Left ventricle myocardium inferior (tissue), 1 donor: ENCODE results near the gene ALDOA. TPM values are rescaled to one million over a fixed set of nuclear protein-coding genes. Genes with fewer than 3 reads are reported as not detected.
"Not testable (repeated sequence)": the region's sequence is repeated elsewhere in the genome, so short reads cannot be mapped to it uniquely, and the experiment has no call there.

Experiments
- DNase-seq: peaks from one replicate; pipeline ENCODE4 v3.0.0-alpha.2; 2020
- H3K27ac ChIP-seq: fragments of 200-600 bp; replicated peaks from 2 replicates; pipeline ENCODE4 v1.8.0; 2021
- H3K27me3 ChIP-seq: fragments of 200-600 bp; 2 replicates; pipeline ENCODE4 v1.8.0; 2021; ENCODE audit warnings: low read depth
- H3K36me3 ChIP-seq: fragments of 200-600 bp; 2 replicates; pipeline ENCODE4 v1.8.0; 2021
- H3K4me1 ChIP-seq: fragments of 200-600 bp; 2 replicates; pipeline ENCODE4 v1.8.0; 2021
- H3K4me3 ChIP-seq: fragments of 200-600 bp; 2 replicates; pipeline ENCODE4 v1.8.0; 2021; ENCODE audit warnings: mild to moderate bottlenecking, moderate library complexity
- H3K9me3 ChIP-seq: fragments of 200-600 bp; replicated peaks from 2 replicates; pipeline ENCODE4 v1.8.0; 2021
- CTCF ChIP-seq: fragments of 200-600 bp; IDR thresholded peaks from 2 replicates; pipeline ENCODE4 v1.8.0; 2021; ENCODE audit warnings: antibody characterized with exemption, mild to moderate bottlenecking, borderline replicate concordance
- intact Hi-C: fragments of 100-400 bp; cut with micrococcal nuclease; formaldehyde crosslinking; loops from one replicate; pipeline ENCODE4 v1.11.0; 2022
- total RNA-seq: library from RNA; stranded (reverse); fragmentation: NEBNext Ultra II Directional; extraction: Animal tissue kit (Norgen Biotek cat#: 25700); gene quantifications from one replicate; pipeline ENCODE4 v1.2.1, GENCODE V29; 2021
- donor health status: DM: no; HTN: yes; CAD: no; lungs with severe emphysema.

Gene ALDOA
- total RNA-seq, 1 donor from 2014 or later: 3,337 TPM

- H3K9me3 ChIP-seq: no peaks in the 10 kb centered on the region
- DNase-seq: no peak
- H3K27ac ChIP-seq: no peak overlapping the region
- peaks cover 10% of the 10 kb centered on the region for H3K4me1 ChIP-seq
- H3K27me3 ChIP-seq: no peaks in the 10 kb centered on the region
- no peak for TF ChIP-seq CTCF
- intact Hi-C loops: no loop called here
- H3K36me3 ChIP-seq: peaks cover 89% of the 10 kb centered on the region
- H3K4me3 ChIP-seq: no peak overlapping the region
Measured at GRCh38 chr16:30114411-30114810, 48.9 kb downstream of the ALDOA start.

- DNase-seq, H3K27me3 ChIP-seq, H3K4me3 ChIP-seq, H3K9me3 ChIP-seq, intact Hi-C loops, H3K27ac ChIP-seq: not testable (repeated sequence)
- peaks cover 14% of the 10 kb centered on the region for H3K4me1 ChIP-seq
- peaks cover 89% of the 10 kb centered on the region for H3K36me3 ChIP-seq
Measured at GRCh38 chr16:30114833-30115232, 49.3 kb downstream of the ALDOA start.

GRCh38 chr16:30115238-30115637 is 49.7 kb downstream of the ALDOA start:
- TF ChIP-seq CTCF: no peak
- intact Hi-C loops: no loop called here
- Histone ChIP-seq H3K36me3 (peaks cover 88% of the 10 kb centered on the region), H3K27me3 (no peaks in the 10 kb centered on the region), H3K27ac (no peak overlapping the region), H3K4me3 (no peak overlapping the region), H3K9me3 (no peaks in the 10 kb centered on the region), H3K4me1 (peaks cover 18% of the 10 kb centered on the region)
- DNase-seq: no peak

GRCh38 chr16:30116291-30117207 is 51.0 kb downstream of the ALDOA start:
- no peaks in the 10 kb centered on the region for H3K27me3 ChIP-seq
- no peak for TF ChIP-seq CTCF
- intact Hi-C loops: no loop called here
- H3K27ac ChIP-seq: no peak overlapping the region
- DNase-seq: no peak
- no peaks in the 10 kb centered on the region for H3K9me3 ChIP-seq
- peaks cover 31% of the 10 kb centered on the region for H3K4me1 ChIP-seq
- no peak overlapping the region for H3K4me3 ChIP-seq
- H3K36me3 ChIP-seq: peaks cover 85% of the 10 kb centered on the region

GRCh38 chr16:30117768-30118167 is 52.2 kb downstream of the ALDOA start:
- intact Hi-C loops: no loop called here
- peaks cover 75% of the 10 kb centered on the region for H3K36me3 ChIP-seq
- H3K4me3 ChIP-seq: no peak overlapping the region
- H3K27me3 ChIP-seq: no peaks in the 10 kb centered on the region
- H3K4me1 ChIP-seq: peaks cover 40% of the 10 kb centered on the region
- no peak overlapping the region for H3K27ac ChIP-seq
- no peaks in the 10 kb centered on the region for H3K9me3 ChIP-seq
- DNase-seq: no peak
- TF ChIP-seq CTCF: no peak

- Histone ChIP-seq H3K4me1 (peaks cover 39% of the 10 kb centered on the region), H3K27me3 (no peaks in the 10 kb centered on the region), H3K27ac (no peak overlapping the region), H3K4me3 (no peak overlapping the region), H3K9me3 (no peaks in the 10 kb centered on the region), H3K36me3 (peaks cover 67% of the 10 kb centered on the region)
- intact Hi-C loops: no loop called here
- no peak for DNase-seq
- TF ChIP-seq CTCF: no peak
Measured at GRCh38 chr16:30119428-30119827, 53.9 kb downstream of the ALDOA start.
